T-helper 9 cell (primary cell): ENCODE measurements around the gene RAB43.
"Not testable (repeated sequence)": the region's sequence is repeated elsewhere in the genome, so short reads cannot be mapped to it uniquely, and the experiment has no call there.

ENCODE experiments used
- DNase-seq: peaks from one replicate; pipeline ENCODE4 v3.0.0-alpha.2; 2020

RAB43 gene

GRCh38 chr3:129087904-129088303 lies 33.7 kb downstream of the RAB43 start:
- not testable (repeated sequence) for DNase-seq

GRCh38 chr3:129087138-129087702 lies 34.4 kb downstream of the RAB43 start:
- no peak for DNase-seq

GRCh38 chr3:129085818-129086217 lies 35.8 kb downstream of the RAB43 start:
- DNase-seq, result no peak

DNA sequence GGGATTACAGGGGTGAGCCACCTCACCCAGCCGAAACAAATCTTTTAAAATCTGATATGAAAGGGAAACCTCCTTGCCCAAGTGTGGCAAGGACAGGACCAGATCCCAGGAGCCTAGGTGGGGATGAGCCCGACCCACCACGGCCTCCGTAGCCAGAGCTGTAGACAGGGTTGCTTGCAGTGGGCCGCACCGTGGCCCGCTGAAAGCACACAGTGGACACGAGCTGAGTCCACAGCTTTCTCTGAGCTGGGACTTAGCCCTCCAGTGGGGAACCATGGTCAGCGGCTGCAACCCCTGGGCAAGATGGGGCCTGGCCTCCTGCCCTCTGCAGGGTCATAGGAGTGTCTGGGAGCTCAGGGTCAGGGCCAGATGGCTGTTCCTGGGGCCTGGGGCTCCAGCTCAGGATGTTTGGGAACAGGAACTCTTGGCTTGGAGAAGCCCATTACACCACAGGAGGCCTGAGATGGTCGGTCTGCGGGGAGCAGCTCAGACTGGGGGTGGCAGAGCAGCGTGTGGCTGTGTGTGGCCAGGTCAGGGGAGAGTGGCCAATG lies 36.4 kb downstream of the RAB43 start:
- DNase-seq, result no peak

DNA sequence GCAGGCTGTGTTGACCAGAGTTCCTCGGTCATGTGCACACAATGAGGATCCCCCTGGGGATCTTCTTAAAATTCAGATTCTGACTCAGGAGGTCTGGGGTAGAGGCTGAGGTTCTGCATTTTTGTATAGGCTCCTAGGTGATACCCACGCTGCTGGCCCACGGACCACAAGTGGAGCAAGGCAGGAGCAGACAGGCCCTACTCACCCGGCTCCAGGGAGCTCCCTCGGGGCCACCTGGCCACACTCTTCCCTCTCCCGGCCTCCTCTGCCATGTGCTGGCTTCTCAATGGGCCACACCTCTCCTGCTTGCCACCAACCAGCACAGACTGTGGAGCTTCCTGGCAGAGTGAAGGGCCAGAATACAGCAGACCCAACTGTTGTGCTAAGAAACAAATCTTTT lies 37.1 kb downstream of the RAB43 start:
- DNase-seq, result no peak

GRCh38 chr3:129082026-129082425 lies 39.6 kb downstream of the RAB43 start:
- DNase-seq, result no peak

GRCh38 chr3:129081503-129081902 lies 40.1 kb downstream of the RAB43 start:
- no peak for DNase-seq

- DNase-seq, result no peak
These were observed 43.1 kb downstream of the RAB43 start for GRCh38 chr3:129078510-129078909.

DNA sequence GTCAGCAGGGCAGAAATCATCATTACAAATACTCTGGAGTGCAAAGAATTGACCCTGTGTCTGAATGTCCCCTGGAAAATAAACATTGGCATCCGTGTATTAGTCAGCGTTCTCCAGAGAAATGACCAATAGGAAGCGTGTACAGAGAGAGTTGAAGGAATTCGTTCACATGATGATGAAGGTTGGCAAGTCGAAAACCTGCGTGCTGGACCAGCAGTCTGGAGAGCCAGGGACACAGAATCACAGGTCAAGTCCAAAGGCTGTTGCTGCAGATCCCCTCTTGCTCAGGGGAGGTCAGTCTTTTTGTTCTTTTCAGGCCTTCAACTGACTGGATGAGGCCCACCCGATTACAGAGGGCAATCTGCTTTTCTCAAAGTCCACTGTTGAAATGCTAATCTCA lies 44.4 kb downstream of the RAB43 start:
- no peak for DNase-seq

- no peak for DNase-seq
These were observed 51.3 kb downstream of the RAB43 start for GRCh38 chr3:129070086-129070885.

DNA sequence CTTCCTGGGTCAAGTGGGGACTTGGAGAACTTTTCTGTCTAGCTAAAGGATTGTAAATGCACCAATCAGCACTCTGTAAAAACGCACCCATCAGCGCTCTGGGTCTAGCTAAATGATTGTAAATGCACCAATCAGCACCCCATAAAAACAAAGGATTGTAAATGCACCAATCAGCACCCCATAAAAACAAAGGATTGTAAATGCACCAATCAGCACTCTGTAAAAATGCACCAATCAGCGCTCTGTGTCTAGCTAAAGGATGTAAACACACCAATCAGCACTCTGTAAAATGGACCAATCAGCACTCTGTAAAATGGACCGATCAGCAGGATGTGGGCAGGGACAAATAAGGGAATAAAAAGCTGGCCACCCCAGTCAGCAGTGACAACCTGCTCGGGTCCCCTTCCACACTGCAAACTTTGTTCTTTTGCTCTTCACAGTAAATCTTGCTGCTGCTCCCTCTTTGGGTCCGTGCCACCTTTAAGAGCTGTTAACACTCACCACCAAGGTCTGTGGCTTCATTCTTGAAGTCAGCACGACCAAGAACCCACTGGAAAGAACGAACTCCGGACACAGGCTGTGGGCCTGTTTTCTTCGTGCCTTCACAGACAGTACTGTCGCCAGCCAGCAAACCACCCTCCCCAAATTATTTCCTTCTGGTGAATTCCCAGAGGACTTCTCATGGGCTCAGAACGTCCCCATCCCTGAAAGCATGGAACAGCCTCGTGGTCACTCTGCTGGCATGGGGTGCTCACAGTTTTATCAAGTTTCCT lies 52.1 kb downstream of the RAB43 start:
- DNase-seq, result not testable (repeated sequence)

DNA sequence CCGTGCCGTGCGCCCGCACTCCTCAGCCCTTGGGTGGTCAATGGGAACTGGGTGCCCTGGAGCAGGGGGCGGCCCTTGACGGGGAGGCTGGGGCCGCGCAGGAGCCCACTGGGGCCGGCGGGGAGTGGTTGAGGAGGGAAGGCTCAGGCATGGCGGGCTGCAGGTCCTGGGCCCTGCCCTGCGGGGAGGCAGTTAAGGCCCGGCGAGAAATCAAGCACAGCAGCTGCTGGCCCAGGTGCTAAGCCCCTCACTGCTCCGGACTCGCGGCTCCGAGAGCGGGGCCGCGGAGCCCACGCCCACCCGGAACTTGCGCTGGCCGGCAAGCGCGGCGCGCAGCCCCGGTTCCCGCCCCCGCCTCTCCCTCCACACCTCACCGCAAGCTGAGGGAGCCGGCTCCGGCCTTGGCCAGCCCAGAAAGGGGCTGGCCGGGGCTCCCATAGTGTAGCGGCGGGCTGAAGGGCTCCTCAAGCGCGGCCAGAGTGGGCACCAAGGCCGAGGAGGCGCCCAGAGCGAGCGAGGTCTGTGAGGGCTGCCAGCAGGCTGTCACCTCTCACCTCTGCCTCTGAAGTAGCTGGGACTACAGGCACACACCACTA lies 53.2 kb downstream of the RAB43 start:
- DNase-seq, result no peak

GRCh38 chr3:129067719-129068118 lies 53.9 kb downstream of the RAB43 start:
- not testable (repeated sequence) for DNase-seq

DNA sequence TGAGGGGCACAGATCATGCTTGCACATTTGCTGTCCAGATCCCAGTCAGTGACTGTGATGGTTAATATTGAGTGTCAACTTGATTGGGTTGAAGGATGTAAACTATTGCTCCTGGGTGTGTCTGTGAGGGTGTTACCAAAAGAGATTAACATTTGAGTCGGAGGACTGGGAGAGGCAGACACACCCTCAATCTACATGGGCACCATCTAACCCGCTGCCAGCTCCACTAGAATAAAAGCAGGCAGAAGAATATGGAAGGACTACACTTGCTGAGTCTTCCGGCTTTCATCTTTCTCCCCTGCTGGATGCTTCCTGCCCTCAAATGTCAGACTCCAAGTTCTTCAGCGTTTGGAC lies 55.9 kb downstream of the RAB43 start:
- DNase-seq, result no peak

DNA sequence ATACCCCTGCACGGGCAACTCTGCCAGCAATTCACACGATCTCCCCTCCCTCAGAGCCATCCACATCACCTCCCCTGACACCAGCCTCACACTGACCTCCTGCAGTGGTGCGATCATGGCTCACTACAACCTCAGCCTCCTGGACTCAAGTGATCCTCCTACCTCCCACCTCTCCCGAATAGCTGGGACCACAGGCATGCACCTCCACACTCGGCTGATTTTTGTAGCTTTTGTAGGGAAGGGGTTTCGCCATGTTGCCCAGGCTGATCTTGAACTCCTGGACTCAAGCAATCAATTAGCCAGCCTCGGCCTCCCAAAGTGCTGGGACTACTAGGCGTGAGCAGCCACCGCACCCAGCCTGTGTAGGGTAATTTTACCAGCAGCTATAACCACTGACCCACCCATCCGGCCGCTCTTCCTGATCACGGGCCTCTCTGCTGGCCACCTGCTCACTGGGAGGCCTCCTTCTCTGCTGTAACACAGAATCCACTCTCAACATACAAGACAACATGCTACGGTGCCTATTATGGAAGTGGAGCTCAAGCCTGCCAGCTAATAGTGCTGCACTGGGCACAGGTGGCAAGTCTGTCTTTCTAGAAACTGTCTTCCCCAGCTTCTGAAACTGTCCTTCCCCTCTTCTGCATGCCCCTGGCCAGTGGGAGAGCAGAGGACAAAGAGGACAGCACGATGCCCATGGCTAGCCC lies 56.4 kb downstream of the RAB43 start:
- no peak for DNase-seq

- DNase-seq, result no peak
These were observed 57.6 kb downstream of the RAB43 start for GRCh38 chr3:129063841-129064482.

DNA sequence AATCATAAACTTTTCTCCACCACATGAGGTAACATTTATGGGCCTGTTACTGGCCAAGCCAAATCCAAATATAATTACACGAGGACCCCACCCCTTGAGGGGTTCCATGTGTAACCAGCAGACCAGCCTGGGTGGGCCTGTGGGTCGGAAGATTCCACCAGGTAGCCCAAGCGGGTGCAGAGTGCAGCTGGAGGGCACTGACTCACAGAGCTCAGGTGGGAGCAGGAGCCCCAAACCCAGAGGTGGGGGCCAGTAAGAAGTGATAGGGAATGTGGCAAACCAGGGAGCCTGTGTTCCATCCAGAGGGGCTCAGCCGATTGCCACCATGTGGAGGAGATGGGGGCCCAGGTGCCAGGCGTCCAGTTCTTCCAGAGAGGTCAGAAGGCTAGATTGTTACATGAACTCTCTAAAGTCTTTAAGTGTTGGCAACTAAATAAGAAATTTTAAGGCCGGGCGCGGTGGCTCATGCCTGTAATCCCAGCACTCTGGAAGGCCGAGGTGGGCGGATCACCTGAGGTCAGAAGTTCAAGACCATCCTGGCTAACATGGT lies 58.4 kb downstream of the RAB43 start:
- no peak for DNase-seq

GRCh38 chr3:129061888-129062834 lies 59.4 kb downstream of the RAB43 start:
- DNase-seq, result no peak

- no peak for DNase-seq
These were observed 60.3 kb downstream of the RAB43 start for GRCh38 chr3:129061023-129061887.
